Cerebellar cortex (tissue), 1 donor: ENCODE results near the gene TMEM248.
"Not testable (repeated sequence)": the region's sequence is repeated elsewhere in the genome, so short reads cannot be mapped to it uniquely, and the experiment has no call there.

Experiments
- DNase-seq: peaks from one replicate; pipeline ENCODE4 v3.0.0-alpha.2; 2015; ENCODE audit warnings: low spot score

Gene TMEM248

GRCh38 chr7:66910789-66911188 is 10.2 kb upstream of the TMEM248 start:
- DNase-seq, result no peak

- not testable (repeated sequence) for DNase-seq
These were observed 9.8 kb upstream of the TMEM248 start for GRCh38 chr7:66911191-66911590.

- DNase-seq, result no peak
These were observed 8.8 kb upstream of the TMEM248 start for GRCh38 chr7:66912195-66912594.

- DNase-seq, result no peak
These were observed 7.6 kb upstream of the TMEM248 start for GRCh38 chr7:66913118-66914037.

GRCh38 chr7:66917904-66918303 is 3.1 kb upstream of the TMEM248 start:
- DNase-seq, result not testable (repeated sequence)

GRCh38 chr7:66919304-66919703 is 1.7 kb upstream of the TMEM248 start:
- no peak for DNase-seq

GRCh38 chr7:66919704-66920103 is 1.3 kb upstream of the TMEM248 start:
- no peak for DNase-seq

GRCh38 chr7:66920256-66920655 is 769 bp upstream of the TMEM248 start:
- no peak for DNase-seq

- peak; percentile 32 for DNase-seq
These were observed 432 bp downstream of the TMEM248 start for GRCh38 chr7:66921396-66921917.

GRCh38 chr7:66921918-66922486 is 977 bp downstream of the TMEM248 start:
- no peak for DNase-seq

- no peak for DNase-seq
These were observed 4.2 kb downstream of the TMEM248 start for GRCh38 chr7:66925255-66925654.

GRCh38 chr7:66927348-66927948 is 6.4 kb downstream of the TMEM248 start:
- no peak for DNase-seq

GRCh38 chr7:66928388-66928787 is 7.4 kb downstream of the TMEM248 start:
- no peak for DNase-seq

GRCh38 chr7:66929165-66929564 is 8.1 kb downstream of the TMEM248 start:
- no peak for DNase-seq

GRCh38 chr7:66929935-66930334 is 8.9 kb downstream of the TMEM248 start:
- no peak for DNase-seq

GRCh38 chr7:66930341-66930740 is 9.3 kb downstream of the TMEM248 start:
- peak; percentile 61 for DNase-seq

- no peak for DNase-seq
These were observed 12.4 kb downstream of the TMEM248 start for GRCh38 chr7:66933469-66933868.

GRCh38 chr7:66937940-66938339 is 16.9 kb downstream of the TMEM248 start:
- no peak for DNase-seq

GRCh38 chr7:66939325-66939724 is 18.3 kb downstream of the TMEM248 start:
- DNase-seq, result no peak

GRCh38 chr7:66946545-66946944 is 25.5 kb downstream of the TMEM248 start:
- no peak for DNase-seq

- no peak for DNase-seq
These were observed 27.6 kb downstream of the TMEM248 start for GRCh38 chr7:66948480-66949109.

GRCh38 chr7:66950311-66950710 is 29.3 kb downstream of the TMEM248 start:
- DNase-seq, result no peak
